ENCODE results near the gene ERC2. TPM values are rescaled to one million over a fixed set of nuclear protein-coding genes. Genes with fewer than 3 reads are reported as not detected.

Gene ERC2
- total RNA-seq, 1 donor from 2014 or later: under 0.01 TPM

DNA sequence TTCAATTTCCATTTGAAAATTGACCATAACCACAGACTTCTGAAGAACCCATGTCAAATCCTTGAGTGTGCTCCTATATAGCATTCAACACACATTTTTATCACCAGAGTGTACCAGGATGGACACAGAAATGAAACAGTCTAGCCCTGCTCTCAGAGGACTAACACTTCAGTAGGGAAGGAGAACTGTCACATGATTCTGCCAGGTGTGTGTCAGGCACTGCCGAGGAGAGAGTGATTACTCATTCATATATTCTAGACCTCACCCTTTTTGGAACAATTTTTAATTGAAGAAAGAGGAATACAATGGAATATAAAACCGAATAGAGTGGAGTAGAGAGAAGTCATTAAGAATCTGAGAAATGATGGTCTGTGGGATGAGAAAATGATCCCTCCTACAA, 125.8 kb downstream of the ERC2 start:
- Histone ChIP-seq H3K4me3 (ENCODE audit: low read depth, low read length) (no peak overlapping the region), H3K27me3 (ENCODE audit: control insufficient read depth, insufficient read depth, low read length) (peaks cover 2% of the 10 kb centered on the region), H3K36me3 (ENCODE audit: control insufficient read depth, insufficient read depth, low read length) (no peaks in the 10 kb centered on the region)
- no peak for FAIRE-seq
- TF ChIP-seq, protein P1, sequence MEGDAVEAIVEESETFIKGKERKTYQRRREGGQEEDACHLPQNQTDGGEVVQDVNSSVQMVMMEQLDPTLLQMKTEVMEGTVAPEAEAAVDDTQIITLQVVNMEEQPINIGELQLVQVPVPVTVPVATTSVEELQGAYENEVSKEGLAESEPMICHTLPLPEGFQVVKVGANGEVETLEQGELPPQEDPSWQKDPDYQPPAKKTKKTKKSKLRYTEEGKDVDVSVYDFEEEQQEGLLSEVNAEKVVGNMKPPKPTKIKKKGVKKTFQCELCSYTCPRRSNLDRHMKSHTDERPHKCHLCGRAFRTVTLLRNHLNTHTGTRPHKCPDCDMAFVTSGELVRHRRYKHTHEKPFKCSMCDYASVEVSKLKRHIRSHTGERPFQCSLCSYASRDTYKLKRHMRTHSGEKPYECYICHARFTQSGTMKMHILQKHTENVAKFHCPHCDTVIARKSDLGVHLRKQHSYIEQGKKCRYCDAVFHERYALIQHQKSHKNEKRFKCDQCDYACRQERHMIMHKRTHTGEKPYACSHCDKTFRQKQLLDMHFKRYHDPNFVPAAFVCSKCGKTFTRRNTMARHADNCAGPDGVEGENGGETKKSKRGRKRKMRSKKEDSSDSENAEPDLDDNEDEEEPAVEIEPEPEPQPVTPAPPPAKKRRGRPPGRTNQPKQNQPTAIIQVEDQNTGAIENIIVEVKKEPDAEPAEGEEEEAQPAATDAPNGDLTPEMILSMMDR (IDR thresholded peaks at IDR 0.05; ENCODE audit: insufficient read depth, low read length, severe bottlenecking): no peak
- DNase-seq (ENCODE audit: low read depth): peak; percentile 42

DNA sequence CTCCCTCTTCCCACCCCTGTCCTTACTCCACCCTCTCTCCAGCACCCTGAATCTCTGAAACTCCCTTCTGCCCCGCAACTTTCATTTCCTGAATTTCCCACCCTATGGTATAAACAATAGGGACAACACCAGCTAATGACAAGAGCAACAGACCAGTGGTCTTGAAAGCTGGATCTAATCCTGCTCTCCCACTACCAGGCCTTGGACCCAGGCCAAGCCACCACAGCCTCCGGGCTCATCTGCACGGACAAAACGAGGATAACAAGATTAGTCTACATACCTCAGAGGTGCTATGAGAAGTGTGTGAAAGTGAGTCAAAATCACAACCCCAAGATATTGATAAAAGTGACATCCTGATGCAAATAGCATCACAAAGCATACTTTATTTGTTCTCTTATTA, 128.6 kb downstream of the ERC2 start:
- DNase-seq (ENCODE audit: low read depth) (no peak), FAIRE-seq (peak; percentile 68)
- H3K27me3 ChIP-seq (ENCODE audit: control insufficient read depth, insufficient read depth, low read length): peaks cover 2% of the 10 kb centered on the region

DNA sequence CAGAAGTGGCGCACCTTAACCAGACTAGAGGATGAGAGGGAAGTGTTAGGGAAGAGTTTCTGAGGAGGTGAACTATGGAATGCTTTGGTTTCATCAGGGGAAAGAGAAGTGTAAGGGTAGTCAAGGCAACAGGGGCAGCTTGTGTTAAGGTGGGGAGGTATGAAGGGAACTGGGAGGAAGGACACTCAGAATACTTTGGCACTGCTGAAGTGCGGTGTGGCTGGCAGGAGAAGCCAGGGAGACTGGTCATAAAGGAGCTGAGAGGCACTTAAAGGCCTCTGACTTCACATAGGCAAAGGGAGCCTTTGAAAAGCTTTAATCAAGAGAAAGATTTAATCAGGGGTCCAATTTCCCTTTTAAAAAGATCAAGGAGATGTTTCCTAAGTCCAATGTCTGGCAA, 129.0 kb downstream of the ERC2 start:
- Histone ChIP-seq H3K36me3 (ENCODE audit: control insufficient read depth, insufficient read depth, low read length) (no peaks in the 10 kb centered on the region), H3K4me3 (ENCODE audit: low read depth, low read length) (no peak overlapping the region), H3K27me3 (ENCODE audit: control insufficient read depth, insufficient read depth, low read length) (peaks cover 2% of the 10 kb centered on the region)
- TF ChIP-seq, protein P1 (IDR thresholded peaks at IDR 0.05; ENCODE audit: insufficient read depth, low read length, severe bottlenecking): no peak
- DNase-seq (ENCODE audit: low read depth): no peak
- FAIRE-seq: peak; percentile 60

More for the DNA sequence above, 128.6 kb downstream of the ERC2 start:
- H3K36me3 ChIP-seq (ENCODE audit: control insufficient read depth, insufficient read depth, low read length): no peaks in the 10 kb centered on the region
- TF ChIP-seq, protein P1 (IDR thresholded peaks at IDR 0.05; ENCODE audit: insufficient read depth, low read length, severe bottlenecking): no peak
- no peak overlapping the region for H3K4me3 ChIP-seq (ENCODE audit: low read depth, low read length)

DNA sequence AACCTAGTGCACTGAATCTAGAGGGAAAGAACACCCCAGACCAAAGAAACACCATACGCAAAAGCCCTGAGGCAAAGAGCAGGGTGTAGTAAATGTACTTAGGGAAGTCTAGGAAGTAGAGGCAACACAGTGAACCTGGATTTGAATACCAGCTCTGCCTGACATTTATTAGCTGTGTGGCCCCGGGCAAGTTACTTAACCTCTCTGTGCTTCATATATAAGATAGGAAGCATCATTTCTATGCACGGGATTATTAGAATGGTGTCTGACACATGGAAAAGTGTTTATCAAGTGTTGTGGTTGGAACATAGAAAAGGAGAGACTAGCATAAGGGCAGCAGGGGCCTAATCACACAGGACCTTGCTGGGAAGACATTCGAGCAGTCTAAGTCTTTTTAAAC, 132.2 kb downstream of the ERC2 start:
- DNase-seq (ENCODE audit: low read depth) (no peak), FAIRE-seq (no peak)
- Histone ChIP-seq H3K4me3 (ENCODE audit: low read depth, low read length) (no peak overlapping the region), H3K27me3 (ENCODE audit: control insufficient read depth, insufficient read depth, low read length) (no peaks in the 10 kb centered on the region), H3K36me3 (ENCODE audit: control insufficient read depth, insufficient read depth, low read length) (no peaks in the 10 kb centered on the region)
- TF ChIP-seq, protein P1 (IDR thresholded peaks at IDR 0.05; ENCODE audit: insufficient read depth, low read length, severe bottlenecking): no peak

DNA sequence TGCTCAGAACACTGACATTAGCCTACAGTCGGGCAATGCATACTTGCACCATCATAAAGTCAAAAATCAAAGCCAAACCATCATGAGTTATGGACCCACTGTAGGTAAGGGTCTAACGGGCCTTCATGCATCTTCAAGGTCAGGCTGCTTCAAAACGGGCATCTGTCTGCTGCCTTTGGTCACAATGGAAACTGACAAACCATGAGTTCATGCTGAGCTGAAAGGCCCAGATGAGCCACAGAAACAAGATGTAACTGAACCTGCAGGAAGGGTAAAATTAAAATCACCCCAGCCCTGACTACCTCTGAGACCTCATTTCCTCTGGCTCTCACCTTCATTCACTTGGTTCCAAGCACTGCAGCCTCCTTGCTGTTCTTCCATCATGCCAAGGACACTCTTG, 143.8 kb downstream of the ERC2 start:
- H3K27me3 ChIP-seq (ENCODE audit: control insufficient read depth, insufficient read depth, low read length): no peaks in the 10 kb centered on the region
- TF ChIP-seq, protein P1 (IDR thresholded peaks at IDR 0.05; ENCODE audit: insufficient read depth, low read length, severe bottlenecking): no peak
- no peak for FAIRE-seq
- DNase-seq (ENCODE audit: low read depth): no peak
- H3K4me3 ChIP-seq (ENCODE audit: low read depth, low read length): no peak overlapping the region
- no peaks in the 10 kb centered on the region for H3K36me3 ChIP-seq (ENCODE audit: control insufficient read depth, insufficient read depth, low read length)

DNA sequence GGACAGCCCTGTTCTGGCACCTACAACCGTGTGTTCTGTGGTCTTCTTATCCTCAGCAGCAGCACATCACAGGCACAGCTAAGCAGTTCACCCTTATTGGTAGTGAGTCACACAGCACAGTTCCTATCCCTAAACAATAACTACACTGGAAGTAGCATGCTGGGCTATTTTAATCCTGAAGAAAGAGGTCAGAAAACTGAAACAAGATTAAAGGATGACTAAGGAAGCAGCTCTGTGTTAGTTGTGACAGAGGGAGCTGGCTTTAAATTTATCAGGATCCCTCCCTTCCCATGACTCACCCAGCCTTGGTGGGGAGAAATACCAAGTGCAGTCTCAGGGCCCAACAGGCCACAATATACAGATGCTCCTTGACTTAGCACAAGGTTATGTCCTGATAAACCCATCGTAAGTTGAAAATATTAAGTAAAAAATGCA, 144.3 kb downstream of the ERC2 start:
- TF ChIP-seq, protein P1 (IDR thresholded peaks at IDR 0.05; ENCODE audit: insufficient read depth, low read length, severe bottlenecking): no peak
- Histone ChIP-seq H3K4me3 (ENCODE audit: low read depth, low read length) (no peak overlapping the region), H3K36me3 (ENCODE audit: control insufficient read depth, insufficient read depth, low read length) (no peaks in the 10 kb centered on the region), H3K27me3 (ENCODE audit: control insufficient read depth, insufficient read depth, low read length) (no peaks in the 10 kb centered on the region)
- FAIRE-seq: peak; percentile 43
- peak; percentile 74 for DNase-seq (ENCODE audit: low read depth)
